K562 (cell line): ENCODE measurements around the gene ZC3HAV1L. TPM values are rescaled to one million over a fixed set of nuclear protein-coding genes. Genes with fewer than 3 reads are reported as not detected.

ENCODE experiments used
- ATAC-seq: fragments of 200-7000 bp; cut with Tn5 transposase; 3 replicates; pipeline ENCODE4 v1.9.1; 2020; ENCODE audit warnings: moderate library complexity
- BruUV-seq: library from RNA; stranded (reverse); fragments of 400-500 nt; replicated peaks from 2 replicates; lab custom pipeline; 2021; lab: Mats Ljungman, UMichigan
- CTCF ChIA-PET: fragments of 300-600 bp; formaldehyde crosslinking; extraction: SDS; loops from one replicate; lab custom pipeline; 2021; ENCODE audit warnings: low intra/inter-chr PET ratio; lab: Yijun Ruan, JAX
- POLR2A ChIA-PET: fragments of 300-600, 350-650 bp; sonication (Branson Sonifier 250); formaldehyde crosslinking; extraction: SDS; loops from one replicate; lab custom pipeline; 2021; ENCODE audit warnings: antibody characterized with exemption, inconsistent platforms; lab: Yijun Ruan, JAX
- DNase-seq, 4 experiments: peaks; one replicate each; pipeline versions ENCODE4 v3.0.0 to v3.0.0-alpha.2; 2011 to 2018; ENCODE audit warnings: low spot score in 3 of 4, mixed read lengths in 3 of 4; ENCODE audit errors: extremely low read depth in 1 of 4
- FAIRE-seq: peaks from 2 replicates; lab custom pipeline; 2011; peaks lifted over from hg19 to GRCh38; lab: Jason Lieb, UNC
- H2AFZ ChIP-seq: 2 replicates; pipeline ENCODE4 v1.6.0; 2011; ENCODE audit warnings: low read depth, low read length, control low read depth, inconsistent platforms
- H3K27ac ChIP-seq: fragments of 200-600 bp; 3 replicates; pipeline ENCODE4 v1.8.0; 2011; ENCODE audit warnings: low read depth, mild to moderate bottlenecking, control low read depth, inconsistent platforms, low read length, moderate library complexity, mixed read lengths; ENCODE audit errors: extremely low read depth
- H3K27me3 ChIP-seq, 2 experiments: fragments of 300-600 bp in 1 of 2; 2 replicates in 1 of 2; 3 replicates in 1 of 2; pipeline versions ENCODE4 v1.6.0 to v1.8.0; 2011; ENCODE audit warnings: inconsistent platforms in 2 of 2, low read length in 2 of 2, mild to moderate bottlenecking in 1 of 2, mixed read lengths in 1 of 2, moderate library complexity in 1 of 2; ENCODE audit not compliant: control insufficient read depth in 2 of 2, insufficient read depth in 2 of 2
- H3K36me3 ChIP-seq: fragments of 300-600 bp; 3 replicates; pipeline ENCODE4 v1.8.0; 2011; ENCODE audit warnings: mild to moderate bottlenecking, low read length, inconsistent platforms; ENCODE audit not compliant: control insufficient read depth, insufficient read depth
- H3K4me1 ChIP-seq, 2 experiments: fragments of 200-600 bp in 1 of 2; replicated peaks in 1 of 2; 2 replicates in 1 of 2; 3 replicates in 1 of 2; pipeline versions ENCODE4 v1.5.1 to v1.8.0; 2011; ENCODE audit warnings: inconsistent platforms in 2 of 2, low read length in 2 of 2, mild to moderate bottlenecking in 1 of 2, mixed read lengths in 1 of 2, moderate library complexity in 1 of 2; ENCODE audit not compliant: control insufficient read depth in 2 of 2, insufficient read depth in 2 of 2
- H3K4me2 ChIP-seq: 2 replicates; pipeline ENCODE4 v1.6.1; 2011; ENCODE audit warnings: low read length, control low read depth, inconsistent platforms, mixed read lengths; ENCODE audit not compliant: insufficient read depth
- H3K4me3 ChIP-seq: fragments of 200-600 bp; sonication (generic), shearing (Covaris generic); 2 replicates; pipeline ENCODE4 v1.5.1; 2016; ENCODE audit warnings: control low read depth, inconsistent platforms
- H3K79me2 ChIP-seq: fragments of 200-600 bp; 3 replicates; pipeline ENCODE4 v1.8.0; 2011; ENCODE audit warnings: low read length, inconsistent platforms; ENCODE audit not compliant: control insufficient read depth, insufficient read depth
- H3K9ac ChIP-seq, 2 experiments: 2 replicates each; pipeline versions ENCODE4 v1.6.0 to v1.6.1; 2011; ENCODE audit warnings: low read depth in 2 of 2, low read length in 2 of 2, control low read depth in 1 of 2, inconsistent platforms in 1 of 2, mild to moderate bottlenecking in 1 of 2, mixed read lengths in 1 of 2; ENCODE audit not compliant: insufficient read depth in 1 of 2
- H3K9me1 ChIP-seq: one replicate; pipeline ENCODE4 v1.6.0; 2011; ENCODE audit warnings: inconsistent platforms, mild to moderate bottlenecking, low read length, moderate library complexity; ENCODE audit not compliant: control insufficient read depth, insufficient read depth
- H3K9me3 ChIP-seq: replicated peaks from 2 replicates; pipeline ENCODE4 v1.5.1; 2011; ENCODE audit warnings: low read depth, low read length, inconsistent platforms; ENCODE audit not compliant: control insufficient read depth, insufficient read depth
- H4K20me1 ChIP-seq: replicated peaks from 2 replicates; pipeline ENCODE4 v1.6.1; 2011; ENCODE audit warnings: low read length, inconsistent platforms, mixed read lengths; ENCODE audit not compliant: control insufficient read depth, insufficient read depth
- BRD4 ChIP-seq: fragments of 200-600 bp; sonication (generic); IDR thresholded peaks from 2 replicates; pipeline ENCODE4 v1.6.1; 2017; ENCODE audit warnings: inconsistent platforms
- CBFB ChIP-seq: sonication (generic); formaldehyde crosslinking; IDR thresholded peaks from 2 replicates; pipeline ENCODE4 v1.4.0; 2020; ENCODE audit warnings: mild to moderate bottlenecking, missing genetic modification reagents
- CEBPG ChIP-seq, 3 experiments: fragments of 200-800 bp in 1 of 3; sonication (Bioruptor generic) in 1 of 3; sonication (generic) in 1 of 3; formaldehyde crosslinking in 1 of 3; IDR thresholded peaks in 2 of 3; conservative IDR thresholded peaks in 1 of 3; 2 replicates each; pipeline versions ENCODE4 v1.6.1 to v1.8.0; 2016 to 2022; ENCODE audit warnings: missing compliant biosample characterization in 2 of 3, missing genetic modification characterization in 2 of 3, mild to moderate bottlenecking in 1 of 3, missing genetic modification reagents in 1 of 3
- CREBBP ChIP-seq: IDR thresholded peaks from one replicate; pipeline ENCODE4 v1.6.1; 2012; ENCODE audit warnings: low read depth, mild to moderate bottlenecking, control low read depth, inconsistent platforms, low read length
- HEY1 ChIP-seq: fragments of 250-450 bp; sonication (Bioruptor Pico); IDR thresholded peaks from 2 replicates; pipeline ENCODE4 v1.5.0; 2020; ENCODE audit warnings: mild to moderate bottlenecking, moderate library complexity, borderline replicate concordance
- HNRNPH1 ChIP-seq: fragments of 200-400 bp; formaldehyde crosslinking; optimal IDR thresholded peaks from 2 replicates; pipeline ENCODE3; 2017; ENCODE audit warnings: low read depth, mild to moderate bottlenecking, low read length, moderate library complexity
- NCOA2 ChIP-seq, 2 experiments: fragments of 450-650 bp; IDR thresholded peaks; 2 replicates each; pipeline ENCODE4 v1.6.1; 2018; ENCODE audit warnings: mild to moderate bottlenecking in 2 of 2, moderate library complexity in 1 of 2; ENCODE audit not compliant: partially characterized antibody in 2 of 2
- SRF ChIP-seq, 2 experiments: fragments of 250-450, 450-650 bp in 1 of 2; sonication (Bioruptor Pico) in 1 of 2; sonication (generic) in 1 of 2; formaldehyde crosslinking; IDR thresholded peaks; 2 replicates each; pipeline versions ENCODE4 v1.5.0 to v1.5.1; 2020 to 2022; ENCODE audit warnings: mild to moderate bottlenecking in 1 of 2, missing genetic modification reagents in 1 of 2
- SRSF3 ChIP-seq: fragments of 200-400 bp; formaldehyde crosslinking; IDR thresholded peaks from 2 replicates; pipeline ENCODE4 v1.6.1; 2016; ENCODE audit warnings: mild to moderate bottlenecking, low read length, moderate library complexity; ENCODE audit not compliant: insufficient read depth
- TFAM ChIP-seq: fragments of 250-450 bp; sonication (Bioruptor Pico); conservative IDR thresholded peaks from 2 replicates; pipeline ENCODE4 v1.5.0; 2021; ENCODE audit warnings: mild to moderate bottlenecking, moderate library complexity
- USF1 ChIP-seq: sonication (generic); formaldehyde crosslinking; IDR thresholded peaks from 2 replicates; pipeline ENCODE4 v1.9.0; 2022; ENCODE audit warnings: mild to moderate bottlenecking, missing genetic modification reagents
- XRCC5 ChIP-seq: fragments of 200-400 bp; formaldehyde crosslinking; IDR thresholded peaks from 2 replicates; pipeline ENCODE4 v1.6.1; 2017; ENCODE audit warnings: low read depth, mild to moderate bottlenecking, low read length
- ZNF764 ChIP-seq: fragments of 250-450 bp; sonication (Bioruptor Pico); IDR thresholded peaks from 2 replicates; pipeline ENCODE4 v1.4.0; 2020; ENCODE audit warnings: low read depth, mild to moderate bottlenecking, moderate library complexity
- WGBS: fragments of 100-300 bp; shearing (Covaris generic); methylation state at CpG from one replicate; pipeline ENCODE4 v1.1.6; 2016; ENCODE audit warnings: low coverage, mixed read lengths; ENCODE audit not compliant: insufficient coverage; ENCODE audit errors: missing lambda C conversion rate; 5-methylcytosine and 5-hydroxymethylcytosine counted together
- in situ Hi-C: fragments of 300-500 bp; cut with MboI; formaldehyde crosslinking; loops from 4 replicates; pipeline ENCODE4 v1.15.0; 2018; ENCODE audit warnings: inconsistent platforms, mixed read lengths
- intact Hi-C: fragments of 100-400 bp; cut with micrococcal nuclease; formaldehyde crosslinking; loops from 2 replicates; pipeline ENCODE4 v1.14.2; 2022
- polyA plus RNA-seq, 8 experiments: library from polyadenylated mRNA; depleted of rRNA in 4 of 8; stranded (reverse) in 5 of 8; unstranded in 3 of 8; fragments of >200 nt; fragmentation: Nextera tagmentation in 2 of 8; fragmentation: Illumina TruSeq in 1 of 8; extraction: Ambion mirVana in 2 of 8; extraction: Trizol in 1 of 8; gene quantifications; 2 replicates each; pipeline versions ENCODE4 v1.2.1 to v1.2.3, GENCODE V29; 2011 to 2014; ENCODE audit warnings: inconsistent platforms in 1 of 8, missing spikeins in 1 of 8
- total RNA-seq, 7 experiments: library from RNA; depleted of rRNA in 6 of 7; stranded (reverse); fragments of >200 nt in 6 of 7; fragmentation: Illumina TruSeq in 2 of 7; extraction: Trizol in 2 of 7; gene quantifications; 2 replicates each; pipeline versions ENCODE4 v1.2.1 to v1.2.3, GENCODE V29; 2011 to 2021; ENCODE audit warnings: low replicate concordance in 1 of 7

The ZC3HAV1L gene
- total and polyA plus RNA-seq, 9 of the 15 experiments (the other 6 are each of a cell fraction or from before 2014, with no cell fraction given): not detected

- ChIA-PET CTCF (no interaction called here), POLR2A (interaction anchor here (1.3 to 1.5 kb wide), 2 partner anchors 9 to 44 kb away, joined by 3 to 8 read pairs; no protein-coding TSS in a partner anchor)
- Histone ChIP-seq H3K9me3 (no peaks in the 10 kb centered on the region), H3K27me3 (peaks cover 70 to 74% of the 10 kb centered on the region in 2 experiments), H3K4me3 (no peak overlapping the region), H4K20me1 (peaks cover 7% of the 10 kb centered on the region; the same call in 1 of the 2 replicates), H3K9ac (no peak overlapping the region), H3K36me3 (no peaks in the 10 kb centered on the region), H3K79me2 (no peaks in the 10 kb centered on the region), H3K9me1 (no peaks in the 10 kb centered on the region), H3K4me2 (no peak overlapping the region), H3K4me1 (peaks cover 0 to 14% of the 10 kb centered on the region in 2 experiments; a peak in 2 of 5 replicates), H2AFZ (no peak overlapping the region)
- no peak for ATAC-seq
- FAIRE-seq: no peak
- no peak for DNase-seq
- in situ Hi-C loops (no loop called here), intact Hi-C loops (no loop called here)
- no TSS peak for BruUV-seq
- WGBS: 11% methylated on average over 9 of the region's 9 CpGs
- TF ChIP-seq XRCC5 (no peak), SRF (CRISPR knock-in tag; IDR thresholded peaks at IDR 0.05) (no peak), HNRNPH1 (no peak), CBFB (CRISPR knock-in tag) (no peak), CREBBP (no peak), CEBPG (CRISPR knock-in tag; IDR thresholded peaks at IDR 0.05) (no peak), CEBPG (tag; conservative IDR thresholded peaks at IDR 0.05 in 1 of 2, IDR thresholded peaks at IDR 0.05 in 1 of 2) (no peak), ZNF764 (CRISPR knock-in tag) (no peak), NCOA2 (IDR thresholded peaks at IDR 0.05; ENCODE audit: partially characterized antibody in 2 of 2) (no peak), BRD4 (no peak), HEY1 (CRISPR knock-in tag) (no peak), TFAM (CRISPR knock-in tag) (no peak), USF1 (CRISPR knock-in tag) (no peak), SRSF3 (no peak)
- TF ChIP-seq, all 486 proteins: peak for 0
- no peak overlapping the region for H3K27ac ChIP-seq
Observed at GRCh38 chr7:138979988-138980562, 55.8 kb downstream of the ZC3HAV1L start.
